Mammary epithelial cell (primary cell): ENCODE results near the gene RAET1G.

Source experiments
- EZH2 ChIP-seq: IDR thresholded peaks from 2 replicates; pipeline ENCODE4 v1.6.1; 2012; ENCODE audit warnings: low read length, inconsistent platforms, borderline replicate concordance
- TF ChIP-seq, protein P1 (sequence below), 2 donors: IDR thresholded peaks in 1 of 2; conservative IDR thresholded peaks in 1 of 2; 2 replicates each; pipeline ENCODE4 v1.5.1; 2011 to 2012; ENCODE audit warnings: inconsistent platforms in 2 of 2, low read length in 2 of 2, mild to moderate bottlenecking in 2 of 2, control low read depth in 1 of 2, low read depth in 1 of 2; ENCODE audit not compliant: insufficient read depth in 1 of 2; ENCODE audit errors: extremely low read depth in 1 of 2

DNA sequence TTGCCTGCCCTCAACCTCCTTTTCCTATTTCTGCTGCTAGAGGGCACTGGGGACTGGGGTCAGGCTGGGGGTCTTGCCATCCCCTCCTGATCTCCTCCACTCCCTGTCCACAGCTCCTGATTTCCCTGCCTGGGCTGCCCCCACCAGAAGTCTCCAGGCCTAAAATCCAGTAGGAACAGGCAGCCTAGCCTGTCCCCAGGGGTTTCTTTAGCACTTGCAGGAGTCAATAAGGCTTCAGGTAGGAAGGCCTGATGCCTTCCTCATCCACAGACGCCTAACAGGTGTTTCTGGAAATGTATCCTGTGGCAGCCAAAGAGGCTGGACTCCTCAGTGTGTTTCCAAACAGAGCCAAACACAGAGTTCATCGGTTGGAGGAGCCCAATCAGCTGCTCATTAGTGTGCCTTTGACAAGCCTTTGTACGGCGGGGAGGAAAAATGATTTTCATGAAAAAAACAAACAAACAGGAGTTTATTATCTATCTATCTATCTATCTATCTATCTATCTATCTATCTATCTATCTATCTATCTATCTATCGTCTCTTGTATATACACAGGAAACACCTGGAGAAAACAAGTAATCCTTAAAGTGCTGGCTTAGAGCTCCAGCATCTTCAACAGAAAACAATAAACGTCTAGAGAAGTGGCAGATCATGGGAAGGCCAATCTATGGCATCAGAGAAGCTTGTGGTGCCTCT lies 21.3 kb downstream of the RAET1G start:
- TF ChIP-seq, protein P1, sequence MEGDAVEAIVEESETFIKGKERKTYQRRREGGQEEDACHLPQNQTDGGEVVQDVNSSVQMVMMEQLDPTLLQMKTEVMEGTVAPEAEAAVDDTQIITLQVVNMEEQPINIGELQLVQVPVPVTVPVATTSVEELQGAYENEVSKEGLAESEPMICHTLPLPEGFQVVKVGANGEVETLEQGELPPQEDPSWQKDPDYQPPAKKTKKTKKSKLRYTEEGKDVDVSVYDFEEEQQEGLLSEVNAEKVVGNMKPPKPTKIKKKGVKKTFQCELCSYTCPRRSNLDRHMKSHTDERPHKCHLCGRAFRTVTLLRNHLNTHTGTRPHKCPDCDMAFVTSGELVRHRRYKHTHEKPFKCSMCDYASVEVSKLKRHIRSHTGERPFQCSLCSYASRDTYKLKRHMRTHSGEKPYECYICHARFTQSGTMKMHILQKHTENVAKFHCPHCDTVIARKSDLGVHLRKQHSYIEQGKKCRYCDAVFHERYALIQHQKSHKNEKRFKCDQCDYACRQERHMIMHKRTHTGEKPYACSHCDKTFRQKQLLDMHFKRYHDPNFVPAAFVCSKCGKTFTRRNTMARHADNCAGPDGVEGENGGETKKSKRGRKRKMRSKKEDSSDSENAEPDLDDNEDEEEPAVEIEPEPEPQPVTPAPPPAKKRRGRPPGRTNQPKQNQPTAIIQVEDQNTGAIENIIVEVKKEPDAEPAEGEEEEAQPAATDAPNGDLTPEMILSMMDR (conservative IDR thresholded peaks at IDR 0.05 in 1 of 2, IDR thresholded peaks at IDR 0.05 in 1 of 2; ENCODE audit: extremely low read depth in 1 of 2, insufficient read depth in 1 of 2, low read depth in 1 of 2, low read length in 2 of 2) = no peak
- no peak for TF ChIP-seq EZH2
